ENCODE data around the gene ANO4.

The ANO4 gene

DNA sequence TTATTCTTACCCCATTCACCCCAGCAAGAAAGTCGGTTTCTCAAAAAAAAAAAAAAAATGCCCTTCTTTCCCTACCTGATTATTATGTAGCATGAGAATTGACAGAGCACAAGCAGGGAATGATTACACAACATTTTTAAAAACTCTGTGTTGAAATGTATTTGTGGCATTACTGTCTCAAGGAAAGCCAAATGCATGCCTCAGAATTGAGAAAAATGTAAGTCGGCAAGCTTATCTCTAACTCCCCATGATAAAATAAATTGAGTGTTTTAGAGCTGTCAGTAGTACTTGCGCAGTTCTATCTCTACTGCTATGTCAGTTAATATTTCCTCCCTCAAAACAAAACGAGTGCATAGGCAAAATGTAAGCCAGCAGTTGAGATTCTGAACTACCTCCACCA lies 25.7 kb downstream of the ANO4 start:
- no peak for DNase-seq

DNA sequence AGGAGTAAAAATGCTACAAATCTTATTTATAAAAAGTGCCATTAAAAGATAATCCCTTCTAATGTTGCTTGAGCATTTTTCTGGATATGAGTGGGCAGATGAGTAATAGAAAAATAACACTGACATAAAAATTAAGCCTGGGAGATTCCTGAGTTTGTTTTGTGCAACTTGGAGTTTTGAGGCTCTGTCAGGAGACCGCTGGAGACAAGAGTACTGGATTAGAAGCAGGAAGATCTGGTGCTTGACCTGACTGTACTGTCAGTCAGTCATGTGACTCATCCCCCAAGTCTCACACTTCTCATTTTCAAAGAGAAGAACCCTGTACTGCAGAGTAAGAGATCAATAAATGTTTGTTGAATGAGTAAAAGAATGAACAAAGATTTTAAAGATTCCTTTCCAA lies 29.4 kb downstream of the ANO4 start:
- DNase-seq, result no peak

DNA sequence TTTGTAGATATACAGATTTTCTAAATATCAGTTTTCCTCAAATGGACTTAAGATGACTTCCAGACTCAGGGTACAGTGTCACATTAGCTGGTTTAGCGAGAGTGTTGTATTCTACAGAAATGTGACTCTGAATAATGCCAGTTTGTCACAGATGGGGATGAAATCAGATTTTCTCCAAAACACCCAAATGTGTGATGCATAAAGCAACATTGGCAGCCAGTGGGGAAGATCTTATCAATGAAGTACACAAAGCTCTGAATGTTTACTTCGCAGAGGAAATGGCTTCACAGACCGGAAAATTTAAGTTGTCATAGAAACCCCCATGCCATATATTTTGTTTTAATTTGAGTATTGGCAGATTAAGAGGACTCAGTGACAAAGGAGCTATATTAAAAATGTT lies 29.9 kb downstream of the ANO4 start:
- DNase-seq, result no peak

DNA sequence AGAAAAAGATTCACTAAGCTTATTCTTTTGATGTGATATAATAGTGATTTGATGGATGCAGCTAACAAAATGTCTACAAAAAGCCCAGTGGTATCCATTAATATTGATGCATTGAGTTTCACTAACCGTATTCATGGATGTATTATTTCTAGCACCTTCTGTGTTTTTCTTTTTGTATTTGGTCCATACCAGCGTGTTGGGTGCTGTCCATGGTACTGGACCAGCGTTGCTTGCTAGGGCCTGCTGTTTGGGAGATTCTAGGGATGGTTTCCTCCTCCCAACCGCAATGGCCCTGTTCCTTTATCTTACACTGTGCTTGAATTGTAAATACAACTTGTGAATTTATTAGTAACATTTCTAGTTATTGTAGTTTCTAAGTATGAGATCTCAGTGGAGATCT lies 31.7 kb downstream of the ANO4 start:
- DNase-seq, result no peak

DNA sequence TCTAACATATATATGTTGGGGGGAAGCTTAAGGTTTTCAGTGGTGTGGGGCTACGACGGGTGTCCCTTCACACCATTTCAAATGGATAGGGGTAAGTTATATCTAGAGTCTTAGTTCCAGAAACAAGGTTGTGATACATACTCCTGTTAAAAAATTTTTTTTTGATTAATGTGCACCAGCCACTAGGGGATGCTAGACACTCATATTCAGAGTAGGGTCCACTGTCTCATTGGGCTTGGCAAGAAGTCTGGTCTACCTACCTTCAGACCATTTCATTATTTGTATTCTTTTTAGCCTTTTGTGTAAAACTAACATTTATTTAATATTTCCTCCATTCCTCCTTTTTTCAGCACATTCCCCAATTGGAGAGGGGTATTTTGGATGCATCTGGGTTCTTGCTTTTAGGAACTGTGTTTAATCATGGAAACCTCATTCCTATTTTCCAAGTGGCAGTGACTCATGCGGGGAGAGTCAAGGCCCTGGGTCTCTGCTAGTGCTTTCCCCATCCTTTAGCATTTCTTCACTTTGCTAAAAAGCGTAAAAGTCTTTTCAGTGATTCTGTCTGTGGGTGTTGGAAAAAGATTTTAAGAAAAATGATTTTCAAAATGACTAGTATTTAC lies 33.4 kb downstream of the ANO4 start:
- DNase-seq, result peak; percentile 38

DNA sequence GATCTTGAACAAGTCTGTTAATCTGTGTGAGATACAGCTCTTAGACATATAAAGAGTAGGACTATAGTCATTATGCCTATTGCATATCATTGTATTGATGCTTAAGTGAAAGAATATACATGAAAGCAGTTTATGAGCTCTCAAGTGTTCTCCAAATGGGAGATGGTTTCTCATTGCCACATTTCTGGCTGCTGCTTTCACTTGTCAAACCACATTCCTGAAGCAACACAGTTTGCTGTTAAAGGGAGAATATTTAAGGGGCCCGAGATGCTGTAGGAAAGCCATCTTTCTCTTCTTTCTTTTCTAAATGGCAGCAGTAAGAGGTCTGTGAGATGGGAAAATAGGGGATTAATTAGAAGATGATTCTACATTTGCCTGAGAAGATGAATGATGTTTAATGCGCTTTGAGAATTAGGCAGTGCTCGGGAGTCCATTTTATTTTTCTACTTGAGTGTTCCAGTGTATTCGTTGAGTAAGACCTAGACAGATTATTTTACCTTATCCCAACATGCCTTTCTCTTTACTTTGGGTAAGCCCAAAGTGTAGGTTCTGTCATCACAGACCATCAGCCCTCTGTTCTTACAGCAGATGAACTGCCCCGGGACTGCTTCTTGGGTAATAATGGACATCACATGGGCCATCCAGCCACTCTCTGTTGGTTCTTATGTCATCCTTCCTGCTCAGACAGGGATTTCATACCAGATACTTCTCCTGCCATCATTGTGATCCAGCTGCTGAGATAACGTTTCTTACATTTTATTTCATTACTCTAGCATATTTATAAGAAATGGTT lies 35.6 kb downstream of the ANO4 start:
- DNase-seq, result no peak

DNA sequence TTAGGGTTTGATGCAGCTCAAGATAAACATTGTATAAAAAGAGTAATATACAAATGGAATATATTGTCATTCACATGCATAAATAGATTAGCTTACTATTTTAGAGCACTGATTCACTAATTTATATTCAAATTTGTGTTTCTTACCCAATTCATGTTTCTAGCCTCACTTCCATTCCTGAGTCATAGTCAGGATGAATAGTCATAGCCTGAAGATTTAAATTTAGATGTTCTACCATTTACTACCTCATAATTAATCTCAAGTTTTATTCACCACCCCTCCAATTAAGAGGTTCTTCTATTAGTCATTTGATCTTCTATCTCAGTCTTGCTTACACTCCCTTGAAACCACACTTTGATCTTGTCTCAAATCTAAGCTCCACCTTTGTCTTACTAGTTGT lies 38.7 kb downstream of the ANO4 start:
- DNase-seq, result no peak

DNA sequence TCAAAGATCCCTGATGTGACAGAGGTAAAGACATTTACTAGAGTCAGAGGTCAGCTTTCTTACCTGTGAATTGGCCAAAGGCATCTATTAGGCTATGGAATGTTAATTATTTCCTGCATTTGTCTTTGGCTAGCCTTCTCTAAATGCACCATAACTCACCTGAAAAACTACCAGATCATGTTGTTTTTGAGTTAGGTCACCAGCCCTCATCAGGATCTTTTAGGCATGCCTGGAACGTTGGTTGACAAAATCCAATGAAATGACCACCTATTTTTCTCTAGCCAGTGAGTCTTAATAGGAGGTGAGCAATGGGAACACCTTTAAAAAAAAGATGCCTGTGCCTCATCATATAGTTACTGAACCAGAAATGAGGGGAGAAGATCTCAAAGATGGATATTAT lies 46.2 kb downstream of the ANO4 start:
- DNase-seq, result no peak

DNA sequence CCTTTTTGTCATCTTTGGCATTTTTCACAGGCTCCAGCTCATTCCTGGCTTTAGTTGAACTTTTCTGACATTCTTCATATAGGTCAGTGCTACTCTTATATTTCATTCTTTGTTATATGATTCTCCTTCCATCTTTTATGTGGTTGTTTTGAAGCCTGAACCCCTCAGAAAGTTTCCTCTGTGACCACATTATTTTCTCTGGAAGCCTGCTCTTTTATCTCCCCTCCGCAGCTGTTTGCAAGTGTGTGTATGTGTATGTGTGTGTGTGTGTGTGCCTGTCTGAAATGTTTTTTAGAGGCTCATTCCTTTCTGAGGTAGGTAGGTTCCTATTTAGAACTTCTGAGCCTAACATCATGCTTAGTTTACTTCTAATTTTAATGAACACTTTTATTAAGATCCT lies 47.6 kb downstream of the ANO4 start:
- no peak for DNase-seq

DNA sequence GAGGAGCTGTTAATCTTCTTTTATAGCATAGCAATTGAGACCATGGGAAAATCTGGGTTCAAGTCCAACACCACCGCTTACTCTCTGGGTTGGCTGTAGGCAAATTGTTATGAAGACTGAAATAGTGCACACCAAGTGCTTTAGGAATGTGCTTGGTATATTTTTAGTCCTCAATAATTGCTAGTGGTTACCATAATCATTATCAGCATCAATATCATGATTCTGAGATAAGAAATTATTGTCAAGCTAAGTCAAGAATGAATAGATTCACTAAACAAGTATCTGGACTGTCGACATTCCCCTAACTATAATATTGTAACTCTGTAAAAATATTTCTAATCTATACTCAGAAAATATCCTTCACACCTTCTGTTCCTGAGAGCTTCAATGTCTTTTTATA lies 48.5 kb downstream of the ANO4 start:
- no peak for DNase-seq

DNA sequence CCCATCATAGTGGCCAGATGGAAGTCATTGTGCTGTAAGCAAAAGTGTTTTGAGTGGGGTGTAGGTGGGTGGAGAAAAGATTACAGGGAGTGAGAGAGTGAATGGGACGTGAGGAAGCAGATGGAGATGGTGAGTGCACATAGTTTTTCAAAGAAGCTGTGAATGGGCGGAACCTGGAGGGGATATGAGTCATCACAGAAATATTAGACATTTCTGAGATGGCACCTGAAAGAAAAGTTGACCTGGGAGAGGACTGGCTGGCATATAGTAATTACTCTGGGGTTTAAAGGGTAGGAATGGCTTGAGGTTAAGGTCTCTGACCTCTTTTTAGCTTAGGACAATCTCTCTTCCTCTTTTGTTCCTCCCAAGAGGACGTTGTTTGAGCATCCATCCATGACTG lies 50.5 kb downstream of the ANO4 start:
- no peak for DNase-seq

DNA sequence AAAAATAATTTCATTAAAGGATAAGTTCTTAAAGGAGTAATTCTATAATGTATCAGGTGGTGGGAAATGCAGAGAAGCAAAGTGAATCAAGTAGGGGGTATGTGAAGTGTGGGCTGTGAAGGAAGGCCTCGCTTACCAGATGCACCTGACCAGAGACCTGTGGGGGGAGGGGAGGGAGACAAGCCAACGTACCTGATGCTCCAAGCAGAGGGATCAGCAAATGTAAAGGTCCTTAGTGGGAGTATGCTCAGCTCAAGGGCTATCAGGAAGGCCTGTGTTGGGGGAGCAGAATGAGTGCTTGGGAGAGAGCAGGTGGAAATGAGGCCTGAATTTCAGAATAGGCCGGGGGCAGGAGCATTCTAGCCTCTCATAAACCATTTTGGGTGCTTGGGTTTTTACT lies 57.1 kb downstream of the ANO4 start:
- DNase-seq, result no peak

DNA sequence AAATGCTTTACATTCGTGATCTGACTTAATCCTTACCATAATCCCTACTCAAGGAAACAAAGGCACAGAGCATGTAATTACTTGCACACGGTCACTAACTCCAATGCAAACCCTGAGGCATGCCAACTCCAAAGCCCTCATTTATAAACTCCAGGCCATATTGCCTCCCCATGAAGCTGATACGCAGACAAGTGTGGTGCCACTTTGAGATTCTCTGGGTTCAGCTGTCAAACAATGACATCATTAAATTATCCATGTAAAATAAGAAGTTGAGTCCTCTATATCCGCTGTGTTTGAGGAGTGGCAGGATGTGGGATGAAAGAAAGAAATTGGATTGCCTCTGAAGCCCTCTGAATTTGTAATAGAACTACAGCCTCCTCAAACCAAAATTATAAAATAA lies 62.8 kb downstream of the ANO4 start:
- no peak for DNase-seq

DNA sequence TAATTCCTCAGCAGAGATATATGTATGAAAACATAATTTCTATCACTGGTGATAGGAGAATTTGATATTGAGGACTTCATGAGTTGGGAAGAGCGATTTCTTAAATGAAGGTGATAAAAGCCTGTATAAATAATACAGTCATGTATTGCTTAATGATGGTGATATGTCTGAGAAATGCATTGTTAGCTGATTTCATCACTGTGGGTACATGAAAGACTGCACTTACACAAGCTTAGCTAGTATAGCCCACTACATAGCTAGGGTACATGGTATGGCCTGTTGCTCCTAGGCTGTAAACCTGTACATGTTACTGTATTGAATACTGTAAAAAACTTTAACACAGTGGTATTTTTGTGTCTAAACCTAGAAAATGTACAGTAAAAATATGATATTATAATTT lies 63.4 kb downstream of the ANO4 start:
- DNase-seq, result no peak

DNA sequence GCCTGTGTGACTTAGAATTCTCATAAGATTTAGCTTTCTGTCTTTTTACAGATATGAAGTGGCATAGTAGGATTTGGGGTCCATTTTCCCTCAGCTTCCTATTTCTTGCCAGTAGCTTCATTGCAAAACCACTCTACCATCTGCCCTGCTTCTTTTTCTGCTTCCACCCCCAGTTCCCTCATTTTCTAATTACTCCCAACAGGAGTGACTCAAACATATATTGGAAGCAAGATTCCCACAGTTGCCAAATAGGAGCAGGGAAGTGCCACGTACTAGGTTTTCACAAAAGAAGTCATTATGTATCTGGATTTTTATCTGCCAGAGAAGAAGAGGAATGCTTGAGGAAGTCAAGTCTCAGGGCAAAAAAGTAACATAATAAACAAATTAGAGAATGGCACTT lies 64.1 kb downstream of the ANO4 start:
- DNase-seq, result no peak

DNA sequence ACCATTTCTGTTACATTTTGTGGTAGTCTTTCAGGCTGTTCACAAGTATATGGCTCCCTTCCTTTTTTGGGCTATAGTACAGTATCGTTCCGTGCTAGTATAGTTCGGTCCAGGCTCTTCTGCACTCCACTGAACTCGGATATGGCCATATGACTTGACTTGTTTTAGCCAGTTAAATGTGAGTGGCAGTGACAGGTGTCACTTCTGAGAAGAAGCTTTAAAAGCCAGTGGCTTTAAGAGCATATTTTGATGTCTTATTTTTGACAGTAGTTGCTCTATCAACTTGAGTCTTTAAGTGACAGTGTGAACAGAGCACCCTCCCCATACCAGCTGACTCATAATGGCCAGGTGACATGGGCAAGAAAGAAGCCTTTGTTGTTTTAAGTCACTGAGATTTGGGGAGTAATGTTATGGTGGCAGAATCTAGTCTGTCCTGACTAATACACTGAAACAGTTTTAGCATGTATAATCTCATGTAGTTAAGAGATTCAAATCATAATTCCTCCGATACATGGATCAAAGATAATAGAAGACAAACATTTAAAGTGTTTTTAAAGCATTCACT lies 64.6 kb downstream of the ANO4 start:
- no peak for DNase-seq

DNA sequence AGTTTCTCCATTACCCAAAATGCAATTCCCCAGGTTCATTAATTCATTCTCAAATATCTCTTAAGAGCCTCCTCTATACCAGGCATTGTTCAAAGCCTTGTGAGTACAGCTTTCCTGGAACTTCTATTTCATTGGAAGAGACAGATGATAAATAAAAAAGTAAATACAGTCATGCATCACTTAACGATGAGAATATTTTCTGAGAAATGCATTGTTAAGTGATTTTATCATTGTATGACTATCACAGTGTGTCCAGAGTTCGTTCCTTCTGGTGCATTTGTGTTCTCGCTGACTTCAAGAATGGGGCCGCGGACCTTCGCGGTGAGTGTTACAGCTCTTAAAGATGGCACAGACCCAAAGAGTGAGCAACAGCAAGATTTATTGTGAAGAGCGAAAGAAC lies 66.0 kb downstream of the ANO4 start:
- no peak for DNase-seq

DNA sequence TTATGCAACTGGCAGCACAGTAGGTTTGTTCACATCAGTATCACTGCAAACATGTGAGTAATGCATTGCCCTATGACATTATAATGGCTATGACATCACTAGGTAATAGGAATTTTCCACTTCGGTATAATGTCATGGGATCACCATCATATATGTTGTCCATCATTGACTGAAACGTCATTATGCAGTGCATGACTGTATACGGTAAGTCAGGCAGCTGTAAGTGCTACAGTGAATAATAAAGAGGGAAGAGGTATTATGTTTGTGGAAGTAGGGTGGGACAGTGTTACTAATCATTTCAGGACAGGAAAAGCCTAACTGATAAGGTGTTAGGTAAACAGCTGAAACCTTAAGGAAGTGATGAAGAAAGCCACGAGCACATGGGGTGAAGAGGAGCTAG lies 68.1 kb downstream of the ANO4 start:
- no peak for DNase-seq

DNA sequence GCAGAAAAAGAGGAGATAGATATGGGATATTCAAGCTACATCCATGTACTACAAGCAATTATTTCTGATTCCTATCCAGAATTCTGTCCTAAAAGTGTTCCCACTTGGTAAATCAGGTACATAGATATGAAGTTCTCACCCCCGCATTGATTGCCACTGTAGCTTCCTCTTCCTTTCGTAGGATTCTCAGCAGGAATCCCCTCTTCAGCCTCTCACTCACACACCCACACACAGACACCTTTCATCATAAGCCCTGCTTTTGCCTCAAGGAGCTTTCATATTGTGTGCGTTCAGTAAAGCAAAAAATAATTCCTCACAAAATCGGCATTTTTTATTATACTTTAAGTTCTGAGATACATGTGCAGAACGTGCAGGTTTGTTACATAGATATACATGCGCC lies 69.8 kb downstream of the ANO4 start:
- DNase-seq, result no peak

DNA sequence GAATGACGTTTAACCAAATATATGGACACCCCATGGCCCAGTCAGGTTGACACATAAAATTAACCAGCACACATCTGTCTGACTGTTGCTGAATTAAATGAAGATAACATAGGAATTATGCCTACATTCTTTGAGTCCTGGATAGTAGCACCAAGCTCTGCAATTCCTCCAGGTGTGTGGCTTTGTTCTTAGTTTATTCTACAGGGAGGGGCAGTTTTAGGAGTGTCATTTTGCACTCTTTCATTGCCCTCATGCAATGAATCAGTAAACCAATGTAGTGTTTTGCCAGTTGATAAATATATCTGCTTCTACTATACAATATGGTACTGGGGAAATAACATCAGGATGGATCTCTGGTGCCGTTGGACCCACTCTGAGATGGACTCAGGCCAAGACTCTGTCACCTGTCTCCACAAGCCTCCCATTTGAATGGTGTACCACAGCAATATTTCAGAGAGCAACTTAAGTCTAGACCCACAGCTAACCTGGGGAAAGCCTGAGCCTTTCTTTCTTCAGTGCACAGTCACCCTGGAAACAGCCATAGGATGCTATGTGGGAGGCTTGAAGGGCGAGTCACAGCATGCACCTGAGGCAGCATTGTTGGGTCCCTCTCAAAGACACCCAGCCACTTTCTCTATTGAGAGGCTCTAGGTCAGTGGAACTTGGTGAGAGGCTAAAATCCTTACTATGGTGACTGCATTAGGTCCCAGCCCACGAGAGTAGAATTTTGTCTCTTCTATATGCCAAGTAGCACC lies 73.2 kb downstream of the ANO4 start:
- DNase-seq, result no peak

DNA sequence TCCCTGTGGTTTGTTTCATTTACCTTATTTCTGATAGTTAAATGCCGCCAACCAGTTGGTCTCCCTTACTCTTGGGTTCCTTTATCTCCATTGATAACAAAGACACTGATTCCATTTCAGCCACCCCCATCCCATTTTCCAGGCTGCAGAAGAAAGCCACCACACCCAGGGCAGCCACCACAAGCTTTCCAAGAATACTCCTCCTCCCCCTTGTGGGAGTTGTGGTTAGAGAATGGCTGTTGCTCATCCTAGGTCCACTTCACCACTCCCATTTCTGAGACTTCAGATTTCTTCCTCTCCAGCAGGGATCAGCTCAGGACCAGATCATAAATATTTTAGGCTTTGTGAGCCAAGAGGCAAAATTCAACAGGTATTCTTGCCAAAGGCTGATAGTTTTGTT lies 73.9 kb downstream of the ANO4 start:
- DNase-seq, result no peak

DNA sequence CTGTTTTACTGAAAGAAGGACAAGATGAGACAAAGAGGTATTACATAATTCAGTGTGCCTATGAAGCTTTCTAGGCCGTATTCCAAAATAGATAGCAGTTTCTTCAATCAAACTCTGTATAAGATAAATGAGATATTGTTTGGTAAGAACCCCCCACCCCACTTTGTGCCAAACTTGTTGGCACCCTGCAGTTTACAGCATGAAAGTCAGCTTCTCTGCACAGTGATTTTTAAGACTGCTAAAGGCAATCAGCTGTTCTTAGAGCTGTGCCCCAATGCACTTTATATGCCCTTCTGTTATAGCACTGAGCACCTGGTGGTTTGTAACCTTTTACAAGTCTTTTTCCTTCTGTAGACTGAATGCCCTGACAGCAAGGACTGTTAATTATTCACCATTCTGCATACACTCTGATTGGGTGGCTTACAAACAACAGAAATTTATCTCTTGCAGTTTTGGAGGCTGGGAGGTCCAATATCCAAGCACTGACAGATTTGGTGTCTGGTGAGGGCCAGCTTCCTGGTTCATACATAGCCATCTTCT lies 76.7 kb downstream of the ANO4 start:
- no peak for DNase-seq

DNA sequence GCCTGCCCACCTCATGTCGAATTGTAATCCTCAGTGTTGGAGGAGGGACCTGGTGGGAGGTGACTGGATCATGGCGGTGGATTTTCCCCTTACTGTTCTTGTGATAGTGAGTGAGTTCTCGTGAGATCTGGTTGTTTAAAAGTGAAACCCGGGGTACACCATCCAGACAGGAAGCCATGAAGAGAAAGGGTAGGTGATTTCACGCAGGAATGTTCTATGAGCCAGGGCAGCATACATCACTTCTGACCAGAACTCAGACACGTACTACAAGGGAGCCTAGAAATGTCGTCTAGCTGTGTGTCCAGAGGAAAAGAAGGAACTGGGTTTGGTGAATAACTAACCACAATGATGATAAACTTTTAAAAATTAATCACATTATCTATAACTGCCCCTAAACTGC lies 80.6 kb downstream of the ANO4 start:
- no peak for DNase-seq

DNA sequence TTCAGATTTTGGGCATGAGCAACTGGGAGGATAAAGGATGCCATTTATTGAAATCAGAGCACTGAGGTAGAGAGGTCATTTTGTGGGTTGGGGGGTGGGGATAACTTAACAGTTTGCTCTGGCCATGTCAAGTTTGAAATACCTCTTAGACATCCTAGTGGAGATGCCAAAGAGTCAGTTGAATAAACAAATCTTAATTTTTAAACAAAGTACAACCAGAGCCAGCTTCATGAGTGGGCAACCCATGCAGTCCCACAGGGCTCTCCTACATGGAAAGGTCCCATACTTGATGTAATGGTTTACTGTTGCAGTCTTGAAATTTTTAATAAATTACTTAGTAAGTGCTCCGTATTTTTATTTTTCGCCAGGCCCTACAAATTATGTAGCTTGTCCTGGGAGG lies 81.2 kb downstream of the ANO4 start:
- no peak for DNase-seq

Measured in NCI-H1694 (cell line).